ENCODE data around the gene KDSR. TPM values are rescaled to one million over a fixed set of nuclear protein-coding genes. Genes with fewer than 3 reads are reported as not detected.
"Not testable (repeated sequence)": the region's sequence is repeated elsewhere in the genome, so short reads cannot be mapped to it uniquely, and the experiment has no call there.

The KDSR gene
- total RNA-seq, 1 donor from 2014 or later = 77.5 TPM

DNA sequence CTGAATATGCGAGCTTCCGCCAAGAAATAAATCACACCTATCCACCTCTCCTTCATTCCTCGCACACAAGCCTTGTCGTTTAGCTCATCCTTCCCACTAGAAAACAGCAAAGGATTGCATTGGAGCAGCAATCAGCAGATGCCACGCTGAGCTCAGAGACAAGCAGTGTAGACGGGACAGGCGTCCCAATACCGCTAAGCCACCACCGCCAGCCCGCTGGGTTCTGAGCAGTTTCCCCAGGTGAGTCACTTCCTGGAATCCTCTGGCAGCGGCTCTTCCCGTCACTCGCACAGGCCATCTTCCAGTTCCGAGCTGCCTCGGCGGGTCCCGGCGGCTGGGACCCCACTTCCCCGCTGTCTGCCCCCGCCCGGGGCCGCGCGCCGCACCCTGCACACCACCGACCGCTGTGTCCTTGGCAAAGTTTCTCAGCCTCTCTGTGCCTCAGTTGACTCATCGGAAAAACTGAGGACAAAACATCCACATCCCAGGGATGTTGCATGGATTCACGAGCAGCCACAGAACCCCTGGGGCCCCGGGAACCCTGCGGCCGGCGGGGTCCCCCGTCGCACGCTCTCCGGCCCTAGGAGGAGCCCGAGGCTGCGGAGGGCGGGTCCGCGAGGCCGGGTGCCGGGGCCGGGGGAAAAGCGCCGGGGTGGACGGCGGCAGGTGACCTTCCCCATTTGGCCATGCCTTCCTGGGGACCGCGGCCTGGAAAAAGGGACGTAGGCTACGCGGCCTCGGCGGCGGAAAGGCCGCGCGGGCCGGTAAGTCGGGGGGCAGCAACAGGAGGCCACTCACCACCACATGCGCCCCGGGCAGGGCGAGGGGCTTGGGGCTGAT, 573 bp downstream of the KDSR start:
- peak; percentile 78 for DNase-seq
- intact Hi-C loops (cut with DNase I) = no loop called here
- Histone ChIP-seq H3K27ac (peak overlapping the region; percentile 94), H3K27me3 (no peaks in the 10 kb centered on the region), H3K9me3 (no peaks in the 10 kb centered on the region), H3K36me3 (peaks cover 14% of the 10 kb centered on the region), H3K4me3 (peak overlapping the region; percentile 84), H3K4me1 (peaks cover 19% of the 10 kb centered on the region)
- TF ChIP-seq, protein P1, sequence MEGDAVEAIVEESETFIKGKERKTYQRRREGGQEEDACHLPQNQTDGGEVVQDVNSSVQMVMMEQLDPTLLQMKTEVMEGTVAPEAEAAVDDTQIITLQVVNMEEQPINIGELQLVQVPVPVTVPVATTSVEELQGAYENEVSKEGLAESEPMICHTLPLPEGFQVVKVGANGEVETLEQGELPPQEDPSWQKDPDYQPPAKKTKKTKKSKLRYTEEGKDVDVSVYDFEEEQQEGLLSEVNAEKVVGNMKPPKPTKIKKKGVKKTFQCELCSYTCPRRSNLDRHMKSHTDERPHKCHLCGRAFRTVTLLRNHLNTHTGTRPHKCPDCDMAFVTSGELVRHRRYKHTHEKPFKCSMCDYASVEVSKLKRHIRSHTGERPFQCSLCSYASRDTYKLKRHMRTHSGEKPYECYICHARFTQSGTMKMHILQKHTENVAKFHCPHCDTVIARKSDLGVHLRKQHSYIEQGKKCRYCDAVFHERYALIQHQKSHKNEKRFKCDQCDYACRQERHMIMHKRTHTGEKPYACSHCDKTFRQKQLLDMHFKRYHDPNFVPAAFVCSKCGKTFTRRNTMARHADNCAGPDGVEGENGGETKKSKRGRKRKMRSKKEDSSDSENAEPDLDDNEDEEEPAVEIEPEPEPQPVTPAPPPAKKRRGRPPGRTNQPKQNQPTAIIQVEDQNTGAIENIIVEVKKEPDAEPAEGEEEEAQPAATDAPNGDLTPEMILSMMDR (IDR thresholded peaks at IDR 0.05) = no peak
- peak; percentile 48 for ATAC-seq

DNA sequence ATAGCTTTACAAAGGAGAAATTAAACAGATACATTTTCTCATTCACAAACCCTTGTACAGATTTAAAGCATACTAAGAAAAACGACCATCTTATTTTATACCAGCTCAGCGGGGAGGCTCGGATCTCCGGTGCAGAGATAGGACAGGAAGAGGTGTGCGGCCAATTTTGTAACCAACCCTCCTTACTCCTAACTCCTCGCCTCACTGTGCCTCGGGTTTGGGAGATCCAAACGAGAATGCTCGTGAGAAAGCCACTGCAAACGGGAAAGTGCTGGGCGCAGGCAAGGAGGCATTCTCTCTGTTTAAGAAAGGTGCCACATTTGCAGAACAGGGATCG, 1.2 kb downstream of the KDSR start:
- ATAC-seq = no peak
- H3K9me3 ChIP-seq = no peaks in the 10 kb centered on the region
- peaks cover 19% of the 10 kb centered on the region for H3K4me1 ChIP-seq
- DNase-seq = no peak
- intact Hi-C loops (cut with DNase I) = no loop called here
- peak overlapping the region; percentile 84 for H3K4me3 ChIP-seq
- no peak overlapping the region for H3K27ac ChIP-seq
- H3K27me3 ChIP-seq = no peaks in the 10 kb centered on the region
- H3K36me3 ChIP-seq = peaks cover 18% of the 10 kb centered on the region
- TF ChIP-seq, protein P1 (IDR thresholded peaks at IDR 0.05) = no peak

DNA sequence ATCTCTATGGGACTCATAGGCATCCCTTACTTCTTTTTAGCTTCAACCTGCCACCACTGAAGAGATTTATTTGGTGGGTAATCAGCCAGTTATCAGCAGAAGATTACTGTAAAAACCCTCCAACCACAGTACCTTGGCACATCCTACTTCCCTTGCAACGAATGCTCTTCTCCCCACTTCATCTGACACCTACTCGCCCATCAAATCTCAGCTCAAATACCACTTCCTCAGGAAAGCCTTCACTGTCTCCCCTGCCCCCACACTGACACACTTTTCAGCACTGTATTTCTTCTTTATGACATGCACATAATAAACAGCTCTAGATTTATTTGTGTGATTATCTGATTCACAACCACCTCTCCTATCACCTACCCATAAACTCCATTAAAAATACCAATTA, 3.1 kb downstream of the KDSR start:
- H3K27me3 ChIP-seq = no peaks in the 10 kb centered on the region
- no peak for ATAC-seq
- H3K4me3 ChIP-seq = no peak overlapping the region
- peaks cover 19% of the 10 kb centered on the region for H3K4me1 ChIP-seq
- no peak overlapping the region for H3K27ac ChIP-seq
- TF ChIP-seq, protein P1 (IDR thresholded peaks at IDR 0.05) = no peak
- peaks cover 35% of the 10 kb centered on the region for H3K36me3 ChIP-seq
- DNase-seq = no peak
- intact Hi-C loops (cut with DNase I) = no loop called here
- no peaks in the 10 kb centered on the region for H3K9me3 ChIP-seq

DNA sequence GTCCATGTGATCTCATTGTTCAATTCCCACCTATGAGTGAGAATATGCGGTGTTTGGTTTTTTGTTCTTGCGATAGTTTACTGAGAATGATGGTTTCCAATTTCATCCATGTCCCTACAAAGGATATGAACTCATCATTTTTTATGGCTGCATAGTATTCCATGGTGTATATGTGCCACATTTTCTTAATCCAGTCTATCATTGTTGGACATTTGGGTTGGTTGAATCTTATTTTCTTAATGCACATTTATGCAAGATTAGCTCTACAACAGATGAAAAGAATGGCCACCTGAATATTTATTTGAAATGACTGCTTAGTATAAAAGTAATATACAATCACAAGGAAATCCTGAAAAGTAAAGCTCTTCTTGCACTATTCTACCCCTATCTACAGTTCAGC, 3.6 kb downstream of the KDSR start:
- H3K27me3 ChIP-seq; DNase-seq; intact Hi-C loops (cut with DNase I); H3K27ac ChIP-seq; ATAC-seq; H3K9me3 ChIP-seq; H3K4me3 ChIP-seq: not testable (repeated sequence)
- Histone ChIP-seq H3K4me1 (peaks cover 19% of the 10 kb centered on the region), H3K36me3 (peaks cover 40% of the 10 kb centered on the region)

DNA sequence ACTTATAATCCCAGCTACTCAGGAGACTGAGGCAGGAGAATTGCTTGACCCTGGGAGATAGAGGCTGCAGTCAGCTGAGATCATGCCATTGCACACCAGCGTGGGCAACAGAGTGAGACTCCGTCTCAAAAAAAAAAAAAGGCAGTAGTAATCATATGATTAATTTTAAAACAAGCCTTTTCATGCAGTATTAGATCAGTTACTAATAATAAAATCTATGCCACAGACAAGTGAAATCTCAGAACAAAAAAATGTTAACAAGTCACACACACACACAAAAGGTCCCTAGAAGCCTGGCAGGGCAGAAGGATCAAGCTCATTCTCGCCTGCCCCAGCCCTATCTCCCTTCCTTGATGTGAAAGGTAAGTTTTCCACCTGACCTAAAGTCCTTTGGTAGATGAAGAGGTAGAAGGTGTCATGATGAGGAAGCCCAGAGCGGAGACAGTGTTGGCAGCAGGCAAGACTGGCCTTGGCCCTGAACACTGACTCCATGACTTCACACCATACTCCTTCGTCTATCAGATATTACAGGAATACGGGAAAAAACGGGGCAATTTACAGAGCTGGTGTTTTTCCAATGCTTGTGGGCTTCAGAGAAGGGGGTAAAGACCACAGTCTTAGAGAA, 10.6 kb downstream of the KDSR start:
- Histone ChIP-seq H3K27ac (no peak overlapping the region), H3K4me1 (no peaks in the 10 kb centered on the region), H3K36me3 (peaks cover 90% of the 10 kb centered on the region), H3K4me3 (no peak overlapping the region), H3K27me3 (no peaks in the 10 kb centered on the region), H3K9me3 (no peaks in the 10 kb centered on the region)
- no peak for ATAC-seq
- no peak for DNase-seq
- TF ChIP-seq, protein P1 (IDR thresholded peaks at IDR 0.05) = no peak
- intact Hi-C loops (cut with DNase I) = no loop called here

DNA sequence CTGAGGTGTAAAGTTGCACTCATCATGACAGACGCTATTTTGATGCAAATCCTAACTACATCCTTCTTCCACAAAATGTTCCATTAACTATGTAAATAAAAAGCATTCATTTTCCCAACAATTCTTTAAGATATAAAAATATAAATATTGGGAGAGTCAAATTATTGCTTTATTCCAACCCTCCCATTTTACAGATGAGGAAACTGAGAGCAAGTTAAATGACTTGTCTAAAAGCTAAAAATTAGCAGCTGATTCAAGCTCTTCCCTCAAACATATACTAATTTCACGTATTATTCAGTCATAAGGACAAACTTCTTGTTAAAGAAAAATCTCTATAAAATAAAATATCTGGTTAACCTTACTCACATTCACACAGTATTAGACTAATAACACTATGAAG, 16.8 kb downstream of the KDSR start:
- no peak for ATAC-seq
- H3K36me3 ChIP-seq = peaks cover 82% of the 10 kb centered on the region
- no peaks in the 10 kb centered on the region for H3K9me3 ChIP-seq
- no peak overlapping the region for H3K27ac ChIP-seq
- TF ChIP-seq, protein P1 (IDR thresholded peaks at IDR 0.05) = no peak
- no peak overlapping the region for H3K4me3 ChIP-seq
- intact Hi-C loops (cut with DNase I) = no loop called here
- no peaks in the 10 kb centered on the region for H3K27me3 ChIP-seq
- H3K4me1 ChIP-seq = no peaks in the 10 kb centered on the region
- DNase-seq = no peak

Measured in upper lobe of right lung (tissue), 1 donor.